Measurements from ENCODE around the gene EFR3B.
A peak's percentile ranks its signal among the peaks of the same experiment; 100 is the strongest.
"Not testable (repeated sequence)": the region's sequence is repeated elsewhere in the genome, so short reads cannot be mapped to it uniquely, and the experiment has no call there.

EFR3B gene

DNA sequence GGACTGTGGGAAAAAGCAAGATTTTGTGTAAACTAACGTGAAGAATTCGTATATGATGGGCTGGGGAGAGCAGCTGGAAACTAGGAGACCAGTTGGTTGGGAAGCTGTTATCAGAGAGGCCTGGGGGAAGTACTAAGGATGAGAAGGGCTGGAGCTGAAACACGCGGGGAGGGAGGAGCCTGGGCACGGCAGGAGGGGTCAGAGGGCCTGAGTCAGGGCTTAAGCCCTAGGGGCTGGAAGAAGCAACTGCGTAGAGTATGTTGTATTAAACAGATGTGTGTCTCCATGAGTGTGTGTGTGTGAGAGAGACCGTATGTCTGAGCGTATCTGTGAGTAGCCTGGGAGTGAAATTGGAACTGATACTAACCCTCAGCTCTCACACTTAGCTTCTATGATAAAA, 118.1 kb downstream of the EFR3B start:
- no peak for DNase-seq

DNA sequence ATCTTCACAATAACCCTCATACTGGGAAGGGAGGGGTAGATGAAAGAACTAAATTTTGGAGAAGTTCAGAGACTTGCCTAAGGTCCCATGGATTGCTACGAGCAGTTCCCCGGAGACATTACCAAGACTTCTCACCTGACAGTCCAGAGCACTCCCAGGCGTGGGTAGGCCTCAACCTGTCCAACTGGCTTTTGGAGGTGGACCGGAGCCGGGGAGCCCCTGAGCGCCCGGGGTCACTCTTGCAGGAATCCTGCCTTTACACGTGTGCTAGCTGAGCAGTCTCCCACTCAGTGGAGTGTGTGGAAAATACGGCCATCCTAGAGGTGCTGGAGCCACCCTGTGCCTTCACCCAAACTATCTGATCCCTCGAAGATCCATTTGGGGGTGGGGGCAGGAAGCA, 118.5 kb downstream of the EFR3B start:
- no peak for DNase-seq

DNA sequence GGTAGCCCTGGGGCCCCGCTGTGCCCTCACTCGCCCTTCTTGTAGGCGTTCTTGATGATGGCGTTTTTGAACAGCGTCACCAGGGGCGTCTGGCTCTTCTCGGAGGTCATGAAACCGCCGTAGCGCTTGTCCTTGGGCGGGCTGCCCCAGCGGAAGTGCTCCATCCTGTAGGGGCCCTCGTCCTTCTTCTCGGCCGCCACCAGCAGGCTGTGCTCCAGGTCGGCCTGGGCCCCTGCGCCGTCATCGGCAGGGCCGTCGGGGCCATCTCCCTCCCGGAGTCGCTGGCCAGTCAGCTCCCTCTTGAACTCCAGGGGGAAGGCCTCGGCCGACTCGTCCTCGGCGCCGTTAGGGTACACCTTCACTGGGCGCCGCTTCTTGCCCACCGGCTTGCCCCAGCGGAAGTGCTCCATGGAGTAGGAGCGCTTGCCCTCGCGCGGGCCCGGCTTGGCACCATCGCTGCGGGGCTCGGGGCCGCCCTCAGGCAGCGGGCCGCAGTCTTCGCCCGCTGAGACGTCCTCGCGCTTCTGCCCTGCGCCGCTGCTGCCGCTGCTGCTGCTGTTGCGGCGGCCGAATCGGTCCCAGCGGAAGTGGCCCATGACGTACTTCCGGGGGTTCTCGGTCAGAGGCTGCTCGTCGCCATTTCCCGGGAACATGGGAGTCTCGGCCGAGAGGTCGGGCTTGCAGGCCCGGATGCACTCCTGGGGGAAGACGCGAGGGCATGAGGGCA, 119.3 kb downstream of the EFR3B start:
- DNase-seq: no peak

DNA sequence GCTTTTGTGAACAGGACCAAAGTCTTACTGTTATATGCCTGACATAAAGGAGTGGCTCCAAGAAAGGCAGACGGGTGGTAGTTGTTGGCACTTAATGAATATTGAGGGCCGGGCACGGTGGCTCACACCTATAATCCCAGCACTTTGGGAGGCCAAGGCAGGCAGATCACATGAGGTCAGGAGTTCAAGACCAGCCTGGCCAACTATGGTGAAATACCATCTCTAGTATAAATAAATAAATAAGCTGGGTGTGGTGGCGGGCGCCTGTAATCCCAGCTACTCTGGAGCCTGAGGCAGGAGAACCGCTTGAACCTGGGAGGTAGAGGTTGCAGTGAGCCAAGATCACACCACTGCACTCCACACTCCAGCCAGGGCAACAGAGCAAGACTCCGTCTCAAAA, 120.2 kb downstream of the EFR3B start:
- DNase-seq: not testable (repeated sequence)

DNA sequence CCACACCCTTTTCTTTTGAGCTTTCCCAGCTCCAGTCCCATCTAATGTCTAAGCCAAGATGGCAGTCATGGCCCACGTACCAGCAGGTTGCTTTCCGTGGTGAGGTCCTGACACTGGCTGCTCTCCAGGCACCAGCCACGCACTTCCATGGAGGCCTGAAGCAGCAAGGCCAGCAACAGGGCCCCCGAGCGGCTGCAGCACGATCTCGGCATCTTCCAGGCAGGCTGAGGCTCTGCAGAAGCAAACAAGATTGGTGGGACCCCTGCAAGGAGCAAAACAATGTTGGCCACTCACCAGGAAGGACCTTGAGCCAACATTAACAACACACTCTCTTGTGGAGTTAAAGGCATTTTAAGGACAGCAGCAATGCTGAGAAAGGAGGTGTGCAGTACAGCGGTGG, 122.7 kb downstream of the EFR3B start:
- no peak for DNase-seq

DNA sequence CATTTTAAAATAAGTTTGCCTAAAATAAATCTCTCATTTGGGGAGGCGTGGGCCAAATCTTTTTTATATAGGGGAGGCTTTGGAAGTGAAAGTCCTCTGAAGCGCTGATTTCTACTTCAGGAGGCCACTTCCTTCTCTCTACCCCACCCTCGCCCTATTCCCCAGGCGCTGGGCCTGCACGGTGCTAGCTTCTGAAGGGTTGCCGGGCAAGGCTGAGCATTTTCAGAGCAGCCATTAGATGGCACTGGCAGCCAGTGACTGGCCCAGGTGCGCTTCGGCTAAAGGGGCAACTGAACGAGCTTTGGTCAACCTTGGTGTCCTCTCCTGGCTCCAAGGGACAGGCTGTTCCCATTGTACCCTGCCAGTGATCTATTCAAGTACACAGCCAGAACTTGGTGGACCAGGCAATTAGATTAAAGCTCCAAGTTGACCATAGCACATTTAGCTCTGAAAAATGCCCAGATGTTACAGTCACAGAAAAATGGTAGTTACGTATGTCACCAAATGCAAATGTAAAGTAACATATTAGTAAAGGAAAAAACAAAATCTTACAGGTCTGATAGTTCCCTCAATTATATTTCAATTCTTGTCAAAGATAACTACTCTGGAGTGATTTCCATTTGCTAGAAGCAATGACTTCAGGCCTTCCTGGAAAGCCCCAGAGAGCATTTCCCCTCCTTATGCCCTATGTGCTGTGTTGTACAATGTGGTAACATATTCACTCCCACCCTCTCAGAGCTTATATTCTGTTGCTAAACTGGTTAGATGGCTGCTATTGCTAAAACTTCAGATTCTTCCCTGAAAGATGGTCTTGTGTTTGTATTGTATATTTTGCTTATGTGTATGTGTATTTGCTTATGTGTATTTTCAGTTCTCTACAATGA, 124.4 kb downstream of the EFR3B start:
- no peak for DNase-seq

DNA sequence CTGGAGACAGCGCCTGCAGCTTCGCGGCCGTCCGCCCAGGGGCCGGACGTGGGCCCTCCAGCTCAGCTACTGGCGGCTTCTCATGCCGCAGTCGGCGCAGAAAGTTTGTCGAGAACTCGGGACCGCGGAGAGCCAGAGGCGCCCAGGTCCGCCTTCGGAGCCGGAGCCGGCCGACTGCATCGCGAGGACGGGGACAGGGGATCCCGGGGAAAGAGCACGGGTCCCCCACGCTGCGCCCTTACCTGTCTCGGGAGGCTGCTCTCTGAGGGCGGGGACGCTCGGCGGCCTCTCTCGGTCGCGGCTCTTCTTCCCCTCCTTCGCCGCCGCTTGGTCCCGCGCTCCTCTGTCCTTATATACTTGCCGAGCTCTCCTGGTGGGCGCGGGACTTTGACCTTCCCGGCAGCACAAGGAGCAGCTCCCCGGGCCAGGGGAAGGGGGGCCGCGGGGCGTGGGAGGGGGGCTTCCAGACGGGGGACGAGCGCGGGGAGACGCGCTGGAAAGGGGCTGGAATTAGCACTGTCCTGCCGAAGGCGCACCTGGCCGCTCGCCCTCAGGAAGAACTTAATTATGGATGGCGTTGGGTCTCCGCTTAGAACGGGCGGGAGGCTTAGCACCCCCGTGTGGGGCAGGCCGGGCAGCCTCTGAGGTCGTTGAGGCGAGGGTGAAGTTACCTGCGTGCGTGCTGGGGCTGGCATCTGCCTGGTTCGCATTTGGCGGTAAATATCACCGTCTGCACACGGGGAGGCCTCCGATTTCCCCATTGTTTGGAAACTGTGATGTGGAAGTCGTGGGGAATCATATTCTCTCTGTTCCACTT, 126.6 kb downstream of the EFR3B start, which contains the start of gene POMC:
POMC (minus strand) TSS at position 325 of the 817 bp plus-strand sequence. CDS start 3,808 bp downstream, outside the sequence.
- DNase-seq: no peak

DNA sequence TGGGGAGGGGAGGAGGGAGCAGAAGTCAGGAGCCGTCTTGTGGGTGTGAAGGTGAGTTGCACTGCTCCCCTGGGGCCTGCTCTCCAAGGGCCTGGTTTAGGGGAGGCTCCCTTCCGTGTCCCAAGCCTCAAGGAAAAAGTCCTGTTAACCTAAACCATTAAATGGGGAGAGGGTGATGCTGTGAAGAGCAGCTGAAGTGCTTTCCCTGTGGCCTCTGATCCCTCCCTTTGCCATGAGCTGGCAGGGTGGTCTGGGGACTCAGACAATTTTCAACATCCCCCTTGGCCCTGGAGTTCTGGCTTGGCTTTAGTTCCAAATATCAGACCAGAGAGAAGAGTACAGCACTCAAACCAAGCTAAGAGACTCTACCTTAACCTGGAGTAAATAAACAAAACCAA, 127.2 kb downstream of the EFR3B start:
- no peak for DNase-seq

DNA sequence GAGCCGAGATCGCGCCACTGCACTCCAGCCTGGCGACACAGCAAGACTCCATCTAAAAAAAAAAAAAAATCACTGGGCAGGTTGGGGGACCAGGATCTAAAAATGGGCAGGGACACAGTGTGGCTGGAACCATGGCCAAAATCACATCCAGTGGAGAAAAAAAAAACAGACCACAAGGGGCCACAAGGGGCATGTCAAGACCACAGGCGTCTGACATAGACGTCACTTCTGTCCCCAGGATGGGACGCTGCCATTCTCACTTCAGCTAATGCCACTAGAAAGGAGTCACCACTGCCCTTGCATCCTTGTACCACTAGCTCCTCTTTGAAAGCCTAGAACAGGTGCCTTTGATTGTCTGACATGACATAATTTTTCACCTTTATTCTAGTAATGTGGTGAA, 129.0 kb downstream of the EFR3B start:
- DNase-seq: no peak

DNA sequence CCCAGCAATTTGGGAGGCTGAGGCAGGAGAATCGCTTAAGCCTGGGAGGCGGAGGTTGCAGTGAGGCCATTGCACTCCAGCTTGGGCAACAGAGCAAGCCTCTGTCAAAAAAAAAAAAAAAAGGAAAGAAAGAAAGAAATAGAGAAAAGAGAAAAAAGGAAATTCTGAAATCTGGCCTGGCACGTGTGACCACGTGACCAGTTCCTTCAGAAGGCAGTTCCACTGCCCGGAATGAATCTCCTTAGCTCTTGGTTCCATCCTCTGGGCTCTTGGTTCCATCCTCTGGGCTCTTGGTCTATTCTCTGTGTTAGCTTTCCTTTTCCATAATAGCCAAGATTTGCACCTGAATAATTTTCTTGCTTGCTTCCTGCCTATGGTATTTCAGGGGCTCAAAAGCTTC, 131.8 kb downstream of the EFR3B start:
- DNase-seq: no peak

DNA sequence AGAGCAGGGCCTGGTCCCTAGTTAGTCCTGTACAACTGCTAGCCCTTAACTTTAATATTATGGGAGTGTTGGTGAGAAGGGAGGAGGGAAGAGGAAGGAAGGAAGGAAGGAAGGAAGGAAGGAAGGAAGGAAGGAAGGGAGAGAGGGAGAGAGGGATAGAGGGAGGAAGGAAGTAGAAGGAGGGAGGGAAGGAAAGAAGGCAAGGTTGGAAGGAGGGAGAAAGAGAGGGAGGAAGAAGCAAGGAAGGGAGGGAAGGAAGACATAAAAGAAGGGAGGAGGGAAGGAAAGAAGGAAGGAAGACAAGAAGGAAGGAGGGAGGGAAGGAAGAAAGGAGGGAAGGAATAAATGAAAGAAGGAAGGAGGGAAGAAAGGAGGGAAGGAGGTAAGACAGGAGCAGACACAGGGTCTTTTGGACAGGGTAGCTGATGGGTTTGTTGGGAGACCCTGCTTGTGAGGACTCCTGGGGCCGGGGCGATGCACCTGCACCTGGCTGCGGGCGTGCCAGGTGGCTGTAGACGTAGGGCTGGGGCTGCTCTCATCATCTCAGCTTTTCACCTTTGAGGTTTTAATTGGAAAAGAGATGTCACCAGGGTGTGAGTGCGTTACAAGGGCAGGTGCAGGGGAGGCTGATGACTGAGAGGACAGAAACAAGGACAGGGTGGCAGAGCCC, 132.5 kb downstream of the EFR3B start:
- no peak for DNase-seq

DNA sequence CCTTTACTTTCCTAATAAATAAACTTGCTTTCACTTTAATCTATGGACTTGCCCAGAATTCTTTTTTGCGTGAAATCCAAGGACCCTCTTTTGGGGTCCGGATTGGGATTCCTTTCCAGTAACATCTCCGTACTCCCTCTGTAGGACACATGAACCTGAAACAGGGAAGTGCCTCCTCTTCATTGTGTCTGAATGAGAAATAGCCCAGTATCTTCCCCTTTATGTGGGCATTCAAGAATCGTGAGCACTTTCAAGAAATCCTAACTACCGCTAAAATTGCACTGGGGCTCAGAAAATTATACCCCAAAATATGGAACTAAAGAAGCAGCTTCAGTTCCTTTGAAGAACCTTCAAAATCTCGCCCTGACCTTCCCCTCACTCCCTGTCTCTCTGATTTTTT, 134.3 kb downstream of the EFR3B start:
- DNase-seq: no peak

DNA sequence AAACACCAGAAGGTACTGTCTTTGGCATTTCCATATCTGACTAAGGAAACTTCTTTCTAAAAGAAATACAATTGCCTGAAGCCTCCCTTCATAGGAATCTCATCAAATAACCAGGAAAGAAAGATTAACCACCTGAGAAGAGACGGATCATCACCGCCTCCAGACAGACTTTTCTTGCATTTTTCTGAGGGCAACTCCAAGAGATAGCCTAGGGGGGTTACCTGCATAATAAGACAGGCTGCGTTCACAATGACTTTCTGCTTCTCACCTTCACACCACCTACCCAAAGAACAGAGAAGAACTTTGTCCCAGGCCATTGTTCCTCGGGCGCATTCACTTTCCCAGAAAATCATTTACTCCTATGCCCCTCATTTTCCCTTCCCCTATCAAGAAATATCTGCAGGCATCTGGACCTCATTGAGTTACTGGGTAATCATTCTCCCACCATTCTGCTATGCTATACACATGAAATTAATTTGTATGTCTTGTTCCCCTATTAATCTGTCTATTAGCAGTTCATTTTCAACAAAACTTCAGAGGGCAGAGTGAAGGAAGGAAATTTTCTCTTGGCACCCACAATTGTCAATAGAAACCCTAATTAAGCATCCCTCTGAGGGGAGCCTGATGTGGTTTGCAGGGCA, 134.8 kb downstream of the EFR3B start:
- no peak for DNase-seq

DNA sequence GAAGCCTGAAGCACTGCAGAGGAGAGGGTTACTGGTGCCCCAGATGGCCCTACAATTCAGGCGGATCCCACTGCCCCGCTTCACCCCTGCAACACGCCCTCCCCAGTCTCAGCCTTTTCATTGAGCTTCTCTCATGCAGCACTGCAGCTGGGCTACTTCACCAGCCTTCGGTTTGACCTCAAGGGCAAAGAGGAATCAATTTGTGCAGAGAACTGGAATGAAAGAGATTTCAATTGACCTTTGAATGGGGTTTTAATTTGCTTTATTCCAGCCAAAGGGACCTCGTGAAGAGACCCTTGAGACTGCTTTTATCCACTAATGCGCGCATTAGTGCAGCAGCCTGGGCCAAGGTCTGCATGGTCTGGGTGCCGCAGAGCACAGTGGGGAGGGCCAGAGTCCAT, 135.3 kb downstream of the EFR3B start:
- DNase-seq: peak; percentile 75

DNA sequence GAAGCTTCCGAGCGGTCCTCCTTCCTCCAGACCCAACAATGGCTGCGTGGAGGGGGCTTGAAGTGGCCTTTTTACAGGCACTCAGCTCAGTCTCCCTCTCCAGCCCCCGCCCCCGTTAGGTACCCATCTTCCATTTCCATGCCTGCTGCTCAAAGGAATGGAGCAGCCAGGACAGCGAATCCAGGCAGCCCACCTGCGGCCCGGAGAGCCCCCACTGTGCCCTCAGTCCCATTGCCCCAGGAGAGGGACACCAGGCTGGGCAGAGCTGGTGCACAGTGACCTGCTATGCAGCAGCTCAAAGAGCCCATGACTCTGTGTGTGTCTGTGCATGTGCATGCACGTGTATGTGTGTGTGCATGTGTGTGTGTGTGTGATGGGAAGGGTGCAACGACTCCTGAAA, 137.1 kb downstream of the EFR3B start:
- no peak for DNase-seq

DNA sequence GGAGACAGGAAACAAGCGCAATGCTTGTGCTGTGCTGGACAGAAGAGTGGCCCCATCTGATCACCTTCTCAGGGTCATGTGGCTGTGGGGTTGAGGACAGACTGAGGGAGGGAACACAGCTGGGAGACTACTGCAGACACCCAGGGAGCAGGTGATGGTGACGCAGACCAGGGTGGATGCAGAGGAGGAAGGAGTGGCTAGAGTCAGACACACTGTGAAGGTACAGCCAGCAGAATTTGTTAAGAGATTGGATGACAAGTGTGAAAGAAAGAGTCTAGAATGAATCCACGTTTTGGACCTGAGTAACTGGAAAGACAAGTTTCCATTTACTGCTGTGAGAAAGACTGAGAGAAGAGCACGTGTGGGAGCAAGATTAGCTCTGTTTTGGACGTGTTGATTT, 142.4 kb downstream of the EFR3B start:
- DNase-seq: no peak

DNA sequence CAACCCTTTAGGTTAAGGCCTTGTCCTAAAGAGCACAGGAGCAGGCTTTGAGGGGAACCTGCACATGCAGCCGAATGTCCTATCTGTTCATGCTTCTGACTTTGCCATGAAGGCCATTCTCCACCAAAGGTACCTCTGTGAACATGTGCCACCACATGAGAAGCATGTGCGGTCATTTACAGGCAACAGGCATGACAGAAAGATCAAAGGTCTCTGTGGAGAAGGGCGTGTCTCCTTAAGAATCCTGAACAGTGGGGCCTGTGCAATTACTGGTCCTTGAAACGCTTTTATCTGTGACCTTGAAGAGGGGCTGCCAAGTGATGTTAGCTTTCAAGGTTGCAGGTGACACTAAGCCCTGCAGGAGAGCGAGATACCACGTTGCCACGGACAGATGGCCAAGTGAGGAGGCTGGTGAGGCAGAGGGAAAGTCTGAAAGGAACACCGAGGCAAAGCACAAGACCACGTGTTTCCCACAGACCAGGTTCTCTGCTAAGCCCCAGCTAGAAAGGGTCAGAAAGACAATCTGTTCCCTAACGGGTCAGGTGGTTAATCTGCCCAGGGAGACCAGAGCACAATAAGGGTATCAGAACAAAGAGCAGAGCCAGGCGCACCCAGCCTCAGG, 146.0 kb downstream of the EFR3B start:
- DNase-seq: peak; percentile 78

DNA sequence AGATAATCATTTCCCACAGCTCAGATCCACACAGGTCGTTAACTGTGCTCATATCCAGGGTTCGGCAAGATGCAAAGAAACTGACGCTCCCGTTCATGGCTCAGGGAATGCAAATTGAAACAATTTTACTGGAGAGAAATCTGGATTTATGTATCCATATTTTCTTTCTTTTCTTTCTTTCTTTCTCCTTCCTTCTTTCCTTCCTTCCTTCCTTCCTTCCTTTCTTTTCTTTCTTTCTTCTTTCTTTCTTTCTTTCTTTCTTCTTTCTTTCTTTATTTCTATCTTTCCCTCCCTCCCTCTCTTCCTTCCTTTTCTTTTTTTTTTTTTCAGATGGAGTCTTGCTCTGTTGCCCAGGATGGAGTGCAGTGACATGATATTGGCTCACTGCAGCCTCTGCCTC, 146.5 kb downstream of the EFR3B start:
- no peak for DNase-seq

DNA sequence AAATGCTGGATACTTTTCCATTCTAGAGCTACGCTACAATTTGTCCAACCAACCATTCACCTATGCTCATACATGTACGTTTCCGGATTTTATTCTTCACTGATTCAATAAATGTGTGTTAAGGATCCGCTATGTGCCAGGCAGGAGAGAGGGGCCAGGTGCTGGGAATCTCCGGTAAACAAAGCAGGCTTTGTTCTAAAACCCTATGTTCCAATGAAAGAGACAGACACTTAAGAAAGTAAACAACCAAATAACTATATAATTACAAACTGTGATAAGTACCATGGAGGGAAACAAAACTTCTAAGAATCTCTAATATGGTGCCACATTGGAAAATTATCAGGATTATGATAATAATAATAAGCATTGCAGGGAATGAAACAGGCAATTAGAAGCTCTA, 148.7 kb downstream of the EFR3B start:
- DNase-seq: no peak

DNA sequence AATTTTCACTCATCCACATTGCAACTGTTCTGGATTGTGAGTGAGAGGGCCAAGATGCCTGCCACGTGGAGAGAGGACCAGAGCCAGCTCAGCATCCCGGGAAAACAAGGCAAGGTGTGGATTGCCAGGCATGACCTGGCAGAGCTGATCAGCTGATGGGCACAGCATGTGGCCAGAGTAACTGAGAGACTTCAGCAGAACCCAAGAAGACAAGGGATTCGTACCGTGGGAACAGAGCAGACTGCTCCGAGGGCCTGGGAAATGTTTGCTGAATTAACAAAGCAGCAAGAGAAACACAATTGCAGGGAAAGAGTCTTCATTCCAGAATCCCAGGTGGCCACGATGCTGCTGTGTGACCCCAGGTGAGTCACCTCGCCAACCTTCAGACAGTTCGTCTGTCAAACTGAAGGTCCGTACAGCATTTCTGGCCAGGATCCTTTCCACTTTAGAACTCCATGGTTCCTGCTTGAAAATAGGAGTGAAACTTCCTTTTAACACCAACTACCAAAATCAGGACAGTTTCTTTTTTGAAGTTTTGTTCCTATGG, 152.8 kb downstream of the EFR3B start:
- no peak for DNase-seq

Measured in NCI-H187 treated with DMSO at 0.1 percent for 48 hours (cell line).